Frontal cortex (tissue), 4 donors: Measurements from ENCODE around the gene PLSCR1. TPM values are rescaled to one million over a fixed set of nuclear protein-coding genes. Genes with fewer than 3 reads are reported as not detected.
A peak's percentile ranks its signal among the peaks of the same experiment; 100 is the strongest.
"Not testable (repeated sequence)": the region's sequence is repeated elsewhere in the genome, so short reads cannot be mapped to it uniquely, and the experiment has no call there.

Experiments
- DNase-seq, 2 donors: peaks; one replicate each; pipeline ENCODE4 v3.0.0; 2012; ENCODE audit warnings: low spot score in 2 of 2
- FAIRE-seq: peaks from 2 replicates; lab custom pipeline; 2012; peaks lifted over from hg19 to GRCh38; lab: Jason Lieb, UNC
- total RNA-seq: library from RNA; depleted of rRNA; stranded (reverse); fragments of >200 nt; gene quantifications from one replicate; pipeline ENCODE4 v1.2.3, GENCODE V29; 2014
- donor health status: control.
- donor health status: control.
- donor health status: control.

The PLSCR1 gene
- total RNA-seq, 1 donor from 2014 or later = 7.7 TPM

- FAIRE-seq (no peak), DNase-seq (no peak)
Measured at GRCh38 chr3:146521394-146521793, 23.0 kb downstream of the PLSCR1 start.

GRCh38 chr3:146519810-146520209 lies 24.6 kb downstream of the PLSCR1 start:
- FAIRE-seq = no peak

GRCh38 chr3:146517684-146518435 lies 26.5 kb downstream of the PLSCR1 start:
- DNase-seq (no peak), FAIRE-seq (no peak)

More at GRCh38 chr3:146519810-146520209, 24.6 kb downstream of the PLSCR1 start:
- DNase-seq = no peak

GRCh38 chr3:146513386-146514051 lies 30.9 kb downstream of the PLSCR1 start:
- peak; percentile 37 for FAIRE-seq
- no peak for DNase-seq

- FAIRE-seq (no peak), DNase-seq (no peak)
Measured at GRCh38 chr3:146511402-146512134, 32.8 kb downstream of the PLSCR1 start.

GRCh38 chr3:146507331-146508120 lies 36.9 kb downstream of the PLSCR1 start:
- no peak for FAIRE-seq
- no peak for DNase-seq

- FAIRE-seq (no peak), DNase-seq (no peak)
Measured at GRCh38 chr3:146505516-146505915, 38.9 kb downstream of the PLSCR1 start.

- FAIRE-seq = no peak
- no peak for DNase-seq
Measured at GRCh38 chr3:146504498-146505197, 39.8 kb downstream of the PLSCR1 start.

- no peak for FAIRE-seq
Measured at GRCh38 chr3:146503461-146504202, 40.8 kb downstream of the PLSCR1 start.

GRCh38 chr3:146502887-146503460 lies 41.4 kb downstream of the PLSCR1 start:
- DNase-seq = no peak
- no peak for FAIRE-seq

More at GRCh38 chr3:146503461-146504202, 40.8 kb downstream of the PLSCR1 start:
- no peak for DNase-seq

GRCh38 chr3:146501752-146502151 lies 42.7 kb downstream of the PLSCR1 start:
- FAIRE-seq (no peak), DNase-seq (no peak)

GRCh38 chr3:146499701-146500100 lies 44.7 kb downstream of the PLSCR1 start:
- no peak for DNase-seq
- FAIRE-seq = no peak

GRCh38 chr3:146498002-146498736 lies 46.2 kb downstream of the PLSCR1 start:
- FAIRE-seq = no peak
- DNase-seq = no peak

- not testable (repeated sequence) for DNase-seq, FAIRE-seq
Measured at GRCh38 chr3:146497145-146497843, 47.1 kb downstream of the PLSCR1 start.

- no peak for FAIRE-seq
- no peak for DNase-seq
Measured at GRCh38 chr3:146496726-146497125, 47.7 kb downstream of the PLSCR1 start.

- no peak for FAIRE-seq
- DNase-seq = no peak
Measured at GRCh38 chr3:146496251-146496650, 48.2 kb downstream of the PLSCR1 start.

GRCh38 chr3:146493761-146494160 lies 50.6 kb downstream of the PLSCR1 start:
- FAIRE-seq = no peak
- no peak for DNase-seq
